Activated CD4-positive, alpha-beta T cell treated with anti-CD3 and anti-CD28 coated beads, Interleukin-2, amount 50 U/mL, for 48 hours (primary cell): Measurements from ENCODE around the gene CEP70.

Source experiments
- DNase-seq, 2 experiments: peaks; one replicate each; pipeline ENCODE4 v3.0.0-alpha.2; 2020

CEP70 gene

GRCh38 chr3:138449490-138449889 is 144.6 kb downstream of the CEP70 start:
- DNase-seq: no peak

GRCh38 chr3:138448631-138449030 is 145.4 kb downstream of the CEP70 start:
- no peak for DNase-seq

- no peak for DNase-seq
These were observed 148.4 kb downstream of the CEP70 start for GRCh38 chr3:138445654-138446053.

- no peak for DNase-seq
These were observed 148.8 kb downstream of the CEP70 start for GRCh38 chr3:138445236-138445635.
